IMR-90 (cell line): ENCODE results near the gene ZBTB45. TPM values are rescaled to one million over a fixed set of nuclear protein-coding genes. Genes with fewer than 3 reads are reported as not detected.
"Not testable (repeated sequence)": the region's sequence is repeated elsewhere in the genome, so short reads cannot be mapped to it uniquely, and the experiment has no call there.

Experiments
- ATAC-seq: fragments of 200-7000 bp; cut with Tn5 transposase; 2 replicates; pipeline ENCODE4 v1.9.1; 2020; ENCODE audit warnings: low read depth, mild to moderate bottlenecking, moderate library complexity
- BruUV-seq: library from RNA; stranded (reverse); fragments of 400-500 nt; replicated peaks from 2 replicates; lab custom pipeline; 2021; lab: Mats Ljungman, UMichigan
- CTCF ChIA-PET: fragments of 300-600 bp; formaldehyde crosslinking; extraction: SDS; loops from one replicate; lab custom pipeline; 2021; ENCODE audit warnings: antibody characterized with exemption; lab: Yijun Ruan, JAX
- POLR2A ChIA-PET: fragments of 300-600 bp; sonication (Branson Sonifier 250); formaldehyde crosslinking; loops from one replicate; lab custom pipeline; 2022; ENCODE audit warnings: antibody characterized with exemption; ENCODE audit not compliant: unreplicated experiment; lab: Charles Lee
- DNase-seq: peaks from one replicate; pipeline ENCODE4 v3.0.0; 2013
- H2AFZ ChIP-seq: replicated peaks from 2 replicates; pipeline ENCODE3; 2013; ENCODE audit warnings: low read length, mild to moderate bottlenecking; ENCODE audit not compliant: poor library complexity
- H2AK5ac ChIP-seq: 2 replicates; pipeline ENCODE4 v1.6.1; 2013; ENCODE audit warnings: low read depth, low read length, inconsistent platforms
- H2AK9ac ChIP-seq: replicated peaks from 2 replicates; pipeline ENCODE3; 2013; ENCODE audit warnings: mild to moderate bottlenecking, low read depth, low read length, moderate library complexity; ENCODE audit not compliant: poor library complexity
- H2BK120ac ChIP-seq: 2 replicates; pipeline ENCODE4 v1.6.1; 2013; ENCODE audit warnings: low read depth, low read length, inconsistent platforms
- H2BK15ac ChIP-seq: 3 replicates; pipeline ENCODE4 v1.6.1; 2013; ENCODE audit warnings: low read depth, low read length, inconsistent platforms
- H2BK20ac ChIP-seq: 2 replicates; pipeline ENCODE4 v1.6.1; 2013; ENCODE audit warnings: low read depth, mild to moderate bottlenecking, inconsistent platforms, low read length, moderate library complexity
- H2BK5ac ChIP-seq: 2 replicates; pipeline ENCODE4 v1.6.1; 2013; ENCODE audit warnings: mild to moderate bottlenecking, low read depth, low read length, inconsistent platforms; ENCODE audit not compliant: poor library complexity, severe bottlenecking
- H3K14ac ChIP-seq: replicated peaks from 2 replicates; pipeline ENCODE4 v1.6.1; 2013; ENCODE audit warnings: low read depth, low read length, inconsistent platforms
- H3K18ac ChIP-seq: 2 replicates; pipeline ENCODE4 v1.6.1; 2013; ENCODE audit warnings: low read depth, low read length, control low read depth
- H3K23ac ChIP-seq: 2 replicates; pipeline ENCODE4 v1.6.1; 2013; ENCODE audit warnings: low read depth, low read length, inconsistent platforms
- H3K27ac ChIP-seq: 2 replicates; pipeline ENCODE4 v1.5.1; 2013; ENCODE audit warnings: mild to moderate bottlenecking, control low read depth, low read length; ENCODE audit not compliant: insufficient read depth
- H3K27me3 ChIP-seq: 2 replicates; pipeline ENCODE4 v1.6.1; 2013; ENCODE audit warnings: low read length; ENCODE audit not compliant: control insufficient read depth, insufficient read depth
- H3K36me3 ChIP-seq: 2 replicates; pipeline ENCODE4 v1.6.1; 2013; ENCODE audit warnings: low read length, mixed read lengths; ENCODE audit not compliant: control insufficient read depth, insufficient read depth
- H3K4ac ChIP-seq: 2 replicates; pipeline ENCODE4 v1.6.1; 2013; ENCODE audit warnings: low read depth, low read length, inconsistent platforms
- H3K4me1 ChIP-seq: 2 replicates; pipeline ENCODE4 v1.6.1; 2013; ENCODE audit warnings: low read length, mixed read lengths; ENCODE audit not compliant: control insufficient read depth, insufficient read depth
- H3K4me2 ChIP-seq: 2 replicates; pipeline ENCODE4 v1.6.1; 2013; ENCODE audit warnings: low read depth, mild to moderate bottlenecking, control low read depth, low read length, moderate library complexity
- H3K4me3 ChIP-seq: 2 replicates; pipeline ENCODE4 v1.5.1; 2013; ENCODE audit warnings: low read depth, mild to moderate bottlenecking, control low read depth, low read length, moderate library complexity; ENCODE audit not compliant: insufficient read depth
- H3K56ac ChIP-seq: 2 replicates; pipeline ENCODE4 v1.6.1; 2013; ENCODE audit warnings: low read length, inconsistent platforms; ENCODE audit not compliant: insufficient read depth; ENCODE audit errors: extremely low read depth
- H3K79me1 ChIP-seq, 2 experiments: 2 replicates each; pipeline ENCODE4 v1.6.1; 2013; ENCODE audit warnings: low read length in 2 of 2, inconsistent platforms in 1 of 2, low read depth in 1 of 2
- H3K9ac ChIP-seq: 2 replicates; pipeline ENCODE4 v1.6.1; 2013; ENCODE audit warnings: low read depth, low read length, control low read depth
- H3K9me1 ChIP-seq: 2 replicates; pipeline ENCODE4 v1.6.1; 2013; ENCODE audit warnings: low read length, inconsistent platforms; ENCODE audit not compliant: insufficient read depth
- H3K9me3 ChIP-seq: 2 replicates; pipeline ENCODE4 v1.6.1; 2013; ENCODE audit warnings: low read length; ENCODE audit not compliant: control insufficient read depth, insufficient read depth
- H4K20me1 ChIP-seq: 2 replicates; pipeline ENCODE4 v1.6.1; 2013; ENCODE audit warnings: low read length, inconsistent platforms; ENCODE audit not compliant: insufficient read depth
- H4K5ac ChIP-seq: 2 replicates; pipeline ENCODE4 v1.6.1; 2013; ENCODE audit warnings: mild to moderate bottlenecking, low read depth, low read length, control low read depth
- H4K8ac ChIP-seq, 2 experiments: 2 replicates each; pipeline ENCODE4 v1.6.1; 2013; ENCODE audit warnings: low read depth in 2 of 2, low read length in 2 of 2, control low read depth in 1 of 2, inconsistent platforms in 1 of 2
- H4K91ac ChIP-seq: 2 replicates; pipeline ENCODE4 v1.6.1; 2013; ENCODE audit warnings: low read depth, low read length, inconsistent platforms; ENCODE audit not compliant: insufficient read depth
- WGBS, 2 experiments: methylation state at CpG; one replicate each; pipeline versions ENCODE4 v1.1.5 to v1.1.7; 2013; ENCODE audit warnings: missing lambda C conversion rate in 2 of 2; ENCODE audit not compliant: insufficient read length in 1 of 2; ENCODE audit errors: extremely low coverage in 2 of 2; 5-methylcytosine and 5-hydroxymethylcytosine counted together
- dilution Hi-C: fragments of 300-500 bp; cut with HindIII; formaldehyde crosslinking; loops from one replicate; pipeline ENCODE4 v1.14.3; 2018; ENCODE audit warnings: low sequenced_read_pairs; ENCODE audit not compliant: unreplicated experiment
- in situ Hi-C: fragments of 300-500 bp; cut with MboI; formaldehyde crosslinking; loops from 3 replicates; pipeline ENCODE4 v1.14.3; 2019; ENCODE audit warnings: low sequenced_read_pairs, inconsistent platforms, mixed read lengths
- intact Hi-C: fragments of 100-400 bp; cut with micrococcal nuclease; formaldehyde crosslinking; loops from 2 replicates; pipeline ENCODE4 v1.10.0; 2022
- polyA plus RNA-seq, 3 experiments: library from polyadenylated mRNA; depleted of rRNA; stranded (reverse); fragments of >200 nt; gene quantifications; 2 replicates each; pipeline ENCODE4 v1.2.3, GENCODE V29; 2012; ENCODE audit warnings: low replicate concordance in 1 of 3
- total RNA-seq: library from RNA; depleted of rRNA; stranded (reverse); fragments of >200 nt; gene quantifications from 2 replicates; pipeline ENCODE4 v1.2.3, GENCODE V29; 2012

Gene ZBTB45
- total and polyA plus RNA-seq, 2 of the 4 experiments (the other 2 are of a cell fraction): 1.4 to 9.7 TPM

GRCh38 chr19:58470837-58471543 lies 48.6 kb downstream of the ZBTB45 start:
- 93% methylated on average over 10 of the region's 53 CpGs; no CpG with 5 or more reads in 1 of the 2 experiments for WGBS, 2 experiments
- BruUV-seq, H2BK120ac ChIP-seq, ATAC-seq, CTCF ChIA-PET, POLR2A ChIA-PET, DNase-seq, H3K9ac ChIP-seq, H3K14ac ChIP-seq, H3K4me3 ChIP-seq, intact Hi-C loops, H3K23ac ChIP-seq, H3K27me3 ChIP-seq, H3K4me2 ChIP-seq, H2BK20ac ChIP-seq, H2AK5ac ChIP-seq, H3K56ac ChIP-seq, H2BK5ac ChIP-seq, H3K9me3 ChIP-seq, in situ Hi-C loops, H3K4ac ChIP-seq, H2BK15ac ChIP-seq, H4K8ac ChIP-seq, H2AK9ac ChIP-seq, H2AFZ ChIP-seq, H4K91ac ChIP-seq, dilution Hi-C loops, H4K5ac ChIP-seq, H3K27ac ChIP-seq, H3K18ac ChIP-seq: not testable (repeated sequence)
- H4K20me1 ChIP-seq: peaks cover 30% of the 10 kb centered on the region
- peaks cover 36% of the 10 kb centered on the region for H3K9me1 ChIP-seq
- peaks cover 14 to 50% of the 10 kb centered on the region in 2 experiments; a peak in 3 of 4 replicates for H3K79me1 ChIP-seq
- H3K4me1 ChIP-seq: peaks cover 21% of the 10 kb centered on the region
- H3K36me3 ChIP-seq: peaks cover 29% of the 10 kb centered on the region
